Keratinocyte (primary cell): ENCODE results near the gene NUAK2. TPM values are rescaled to one million over a fixed set of nuclear protein-coding genes. Genes with fewer than 3 reads are reported as not detected.

Source experiments
- DNase-seq: peaks from one replicate; pipeline ENCODE4 v3.0.0-alpha.2; 2011; ENCODE audit warnings: low read depth, missing footprints, low spot score
- FAIRE-seq: peaks from 2 replicates; lab custom pipeline; 2011; peaks lifted over from hg19 to GRCh38; lab: Jason Lieb, UNC
- H2AFZ ChIP-seq: 2 replicates; pipeline ENCODE4 v1.6.0; 2012; ENCODE audit warnings: low read length, control low read depth, inconsistent platforms; ENCODE audit not compliant: control insufficient read depth
- H3K27ac ChIP-seq: 2 replicates; pipeline ENCODE4 v1.5.1; 2011; ENCODE audit warnings: low read length; ENCODE audit not compliant: control insufficient read depth, insufficient read depth
- H3K27me3 ChIP-seq: 3 replicates; pipeline ENCODE4 v1.6.0; 2011; ENCODE audit warnings: low read length; ENCODE audit not compliant: control insufficient read depth, insufficient read depth; ENCODE audit errors: extremely low read depth
- H3K36me3 ChIP-seq, 2 experiments: 2 replicates in 1 of 2; 3 replicates in 1 of 2; pipeline ENCODE4 v1.5.1; 2011; ENCODE audit warnings: low read length in 2 of 2, mild to moderate bottlenecking in 1 of 2; ENCODE audit not compliant: control insufficient read depth in 2 of 2, insufficient read depth in 2 of 2; ENCODE audit errors: extremely low read depth in 1 of 2
- H3K4me1 ChIP-seq: 3 replicates; pipeline ENCODE4 v1.5.1; 2011; ENCODE audit warnings: low read length; ENCODE audit not compliant: control insufficient read depth, insufficient read depth; ENCODE audit errors: extremely low read depth
- H3K4me2 ChIP-seq: 3 replicates; pipeline ENCODE4 v1.6.0; 2011; ENCODE audit warnings: low read depth, low read length; ENCODE audit not compliant: control insufficient read depth, insufficient read depth; ENCODE audit errors: extremely low read depth
- H3K4me3 ChIP-seq, 3 experiments: fragments of 200-600 bp in 1 of 3; sonication (generic) in 1 of 3; 2 replicates in 2 of 3; 3 replicates in 1 of 3; pipeline ENCODE4 v1.5.1; 2011 to 2016; ENCODE audit warnings: low read length in 3 of 3, mild to moderate bottlenecking in 3 of 3, control low read depth in 2 of 3, inconsistent platforms in 1 of 3, low read depth in 1 of 3, mixed read lengths in 1 of 3, mixed run types in 1 of 3, moderate library complexity in 1 of 3; ENCODE audit not compliant: control insufficient read depth in 2 of 3, insufficient read depth in 2 of 3; ENCODE audit errors: extremely low read depth in 1 of 3
- H3K79me2 ChIP-seq: 2 replicates; pipeline ENCODE4 v1.6.0; 2012; ENCODE audit warnings: low read length; ENCODE audit not compliant: control insufficient read depth, insufficient read depth
- H3K9ac ChIP-seq: 3 replicates; pipeline ENCODE4 v1.6.0; 2011; ENCODE audit warnings: low read length; ENCODE audit not compliant: control insufficient read depth, insufficient read depth; ENCODE audit errors: extremely low read depth
- H3K9me1 ChIP-seq: 3 replicates; pipeline ENCODE4 v1.6.0; 2011; ENCODE audit warnings: low read length; ENCODE audit not compliant: control insufficient read depth, insufficient read depth; ENCODE audit errors: extremely low read depth
- H3K9me3 ChIP-seq: 2 replicates; pipeline ENCODE4 v1.5.1; 2012; ENCODE audit warnings: low read depth, low read length; ENCODE audit not compliant: control insufficient read depth
- H4K20me1 ChIP-seq: 3 replicates; pipeline ENCODE4 v1.6.0; 2011; ENCODE audit warnings: low read length; ENCODE audit not compliant: control insufficient read depth, insufficient read depth; ENCODE audit errors: extremely low read depth
- CTCF ChIP-seq, 3 experiments: IDR thresholded peaks in 1 of 3; conservative IDR thresholded peaks in 1 of 3; optimal IDR thresholded peaks in 1 of 3; 2 replicates in 2 of 3; 3 replicates in 1 of 3; pipeline versions ENCODE3 to v1.5.1; 2011; ENCODE audit warnings: low read length in 3 of 3, mild to moderate bottlenecking in 3 of 3, moderate library complexity in 2 of 3, control low read depth in 1 of 3, inconsistent platforms in 1 of 3; ENCODE audit not compliant: insufficient read depth in 2 of 3; ENCODE audit errors: extremely low read depth in 1 of 3
- EZH2 ChIP-seq: IDR thresholded peaks from one replicate; pipeline ENCODE4 v1.6.1; 2012; ENCODE audit warnings: inconsistent platforms, mild to moderate bottlenecking, low read length, moderate library complexity
- dilution Hi-C: fragments of 300-500 bp; cut with MboI; formaldehyde crosslinking; loops from one replicate; pipeline ENCODE4 v1.7.0; 2020; ENCODE audit warnings: low sequenced_read_pairs; ENCODE audit not compliant: extremely low pct_ligation_motif_present
- polyA plus RNA-seq, 5 experiments: library from polyadenylated mRNA; depleted of rRNA in 3 of 5; stranded (reverse) in 3 of 5; stranded (forward) in 1 of 5; unstranded in 1 of 5; fragments of >200 nt; gene quantifications; 1 replicate in 1 of 5; 2 replicates in 3 of 5; 3 replicates in 1 of 5; pipeline versions ENCODE4 v1.2.1 to v1.2.3, GENCODE V29; 2011 to 2012; ENCODE audit warnings: missing spikeins in 2 of 5, low read depth in 1 of 5, low replicate concordance in 1 of 5
- small RNA-seq, 3 experiments: library from RNA; depleted of rRNA; stranded (forward); fragments of <200 nt; gene quantifications; one replicate each; pipeline ENCODE3, GENCODE V24; 2012; ENCODE audit warnings: low read depth in 3 of 3, low replicate concordance in 1 of 3; ENCODE audit not compliant: insufficient read length in 3 of 3

NUAK2 gene
- polyA plus RNA-seq, 1 donor (not counting 4 experiments of a cell fraction or from before 2014, with no cell fraction given) = 3.9 TPM

- dilution Hi-C loops = no loop called here
- H3K27me3 ChIP-seq = no peaks in the 10 kb centered on the region
- H2AFZ ChIP-seq = no peak overlapping the region
- no peaks in the 10 kb centered on the region for H3K9me3 ChIP-seq
- no peaks in the 10 kb centered on the region for H3K36me3 ChIP-seq
- DNase-seq (no peak), FAIRE-seq (no peak)
- H3K9ac ChIP-seq = no peak overlapping the region
- H3K4me2 ChIP-seq = no peak overlapping the region
- no peak for TF ChIP-seq EZH2
- no peaks in the 10 kb centered on the region for H3K9me1 ChIP-seq
- H3K27ac ChIP-seq = no peak overlapping the region
- no peak overlapping the region for H3K4me3 ChIP-seq
- H3K79me2 ChIP-seq = no peaks in the 10 kb centered on the region
- H3K4me1 ChIP-seq = peaks cover 24% of the 10 kb centered on the region
- peaks cover 4% of the 10 kb centered on the region for H4K20me1 ChIP-seq
Observed at GRCh38 chr1:205256951-205257625, 64.5 kb downstream of the NUAK2 start.

- no peaks in the 10 kb centered on the region for H3K27me3 ChIP-seq
- H4K20me1 ChIP-seq = peaks cover 4% of the 10 kb centered on the region
- TF ChIP-seq CTCF (optimal IDR thresholded peaks at IDR 0.05 in 1 of 3, IDR thresholded peaks at IDR 0.05 in 1 of 3, conservative IDR thresholded peaks at IDR 0.05 in 1 of 3; ENCODE audit: extremely low read depth in 1 of 3, insufficient read depth in 2 of 3, low read length in 3 of 3) = peak; percentile 93 to 98 (median 97)
- no peak for TF ChIP-seq EZH2
- DNase-seq (no peak), FAIRE-seq (peak; percentile 81)
- no peak overlapping the region for H3K4me2 ChIP-seq
- dilution Hi-C loops = no loop called here
- H3K9me3 ChIP-seq = no peaks in the 10 kb centered on the region
- no peak overlapping the region for H3K4me3 ChIP-seq
- H3K4me1 ChIP-seq = peaks cover 20% of the 10 kb centered on the region
- no peak overlapping the region for H3K27ac ChIP-seq
- H3K9ac ChIP-seq = no peak overlapping the region
- H3K9me1 ChIP-seq = no peaks in the 10 kb centered on the region
- no peak overlapping the region for H2AFZ ChIP-seq
- no peaks in the 10 kb centered on the region for H3K36me3 ChIP-seq
- no peaks in the 10 kb centered on the region for H3K79me2 ChIP-seq
Observed at GRCh38 chr1:205255941-205256780, 65.4 kb downstream of the NUAK2 start.

Small RNA genes within 50 kb of the gene (small RNA-seq; reads per million reads assigned to genes)
- gene SNRPGP10 = 0 reads per million in 3 experiments

Other genes starting within 250 kb of the NUAK2 start
- 1.4 to 1.7 TPM (median 1.6 TPM) in 3 replicates for gene TMEM81, start 237.3 kb downstream of the NUAK2 start, polyA plus RNA-seq
- gene RBBP5, start 199.8 kb downstream of the NUAK2 start, polyA plus RNA-seq = 8.8 to 12.3 TPM (median 11.1 TPM) in 3 replicates
- 7.0 to 8.8 TPM (median 7.6 TPM) in 3 replicates for gene DSTYK, start 110.0 kb downstream of the NUAK2 start, polyA plus RNA-seq
- 0.60 to 1.8 TPM (median 0.83 TPM) in 3 replicates for gene TMCC2, start 93.8 kb downstream of the NUAK2 start, polyA plus RNA-seq
- gene KLHDC8A, start 35.2 kb upstream of the NUAK2 start, polyA plus RNA-seq = not detected in 3 replicates
- gene LEMD1, start 100.3 kb upstream of the NUAK2 start, polyA plus RNA-seq = 0.91 to 3.4 TPM (median 1.9 TPM) in 3 replicates
- gene BLACAT1, start 134.3 kb upstream of the NUAK2 start, polyA plus RNA-seq = 2.3 to 5.2 TPM (median 4.0 TPM) in 3 replicates
- 10.9 to 13.1 TPM (median 12.1 TPM) in 3 replicates for gene CDK18, start 182.9 kb upstream of the NUAK2 start, polyA plus RNA-seq